ENCODE data around the gene PITPNM1.

PITPNM1 gene

DNA sequence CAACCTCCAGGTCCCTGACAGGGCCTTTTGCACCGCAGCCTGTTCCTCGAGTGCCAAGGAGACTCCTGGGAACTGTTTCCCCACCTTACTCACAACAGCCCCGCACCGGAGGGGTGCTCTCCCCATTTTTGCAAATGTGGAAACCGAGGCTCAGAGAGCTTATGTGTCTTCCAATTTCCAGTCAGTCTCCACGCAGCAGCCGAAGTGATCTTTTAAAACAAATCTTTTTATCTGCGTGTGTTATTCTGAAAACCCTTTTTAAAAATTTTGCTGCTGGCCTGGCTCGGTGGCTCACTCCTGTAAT, 35.7 kb downstream of the PITPNM1 start:
- POLR2A ChIA-PET: interaction anchor here (1.5 kb wide), 1 partner anchor 32 kb away, joined by 4 read pairs; the partner anchor contains the start of gene PTPRCAP
- WGBS (ENCODE audit: insufficient coverage): 23% methylated on average over 9 of the region's 9 CpGs
- Histone ChIP-seq H3K36me3 (ENCODE audit: control insufficient read depth in 4 of 4, insufficient read depth in 4 of 4, low read length in 3 of 4) (no peaks in the 10 kb centered on the region), H3K4me3 (ENCODE audit: control insufficient read depth in 1 of 7, extremely low read depth in 1 of 7, insufficient read depth in 4 of 7, low read depth in 2 of 7, low read length in 6 of 7) (peak overlapping the region; percentile 44 to 88 (median 71)), H3K4me1 (ENCODE audit: control extremely low read depth in 1 of 4, control insufficient read depth in 4 of 4, insufficient read depth in 4 of 4, low read length in 3 of 4) (peaks cover 3 to 37% (median 25%) of the 10 kb centered on the region in 4 experiments), H3K27me3 (replicated peaks in 2 of 5; ENCODE audit: control insufficient read depth in 4 of 5, insufficient read depth in 5 of 5, low read length in 4 of 5) (peaks cover 0 to 2% (median 0%) of the 10 kb centered on the region in 5 experiments), H3K27ac (ENCODE audit: insufficient read depth in 1 of 2, low read depth in 1 of 2, low read length in 2 of 2, poor library complexity in 1 of 2, severe bottlenecking in 2 of 2) (peak overlapping the region; percentile 33 to 68), H3K9me3 (ENCODE audit: control extremely low read depth in 1 of 5, control insufficient read depth in 4 of 5, insufficient read depth in 2 of 5, low read depth in 1 of 5, low read length in 4 of 5) (no peaks in the 10 kb centered on the region)
- DNase-seq: no peak
- CTCF ChIA-PET: interaction anchor here (0.7 to 4.1 kb wide), 6 partner anchors 18 to 89 kb away, joined by 3 to 30 read pairs (median 3); partner anchors contain the start of genes PPP1CA, PTPRCAP and TBC1D10C

DNA sequence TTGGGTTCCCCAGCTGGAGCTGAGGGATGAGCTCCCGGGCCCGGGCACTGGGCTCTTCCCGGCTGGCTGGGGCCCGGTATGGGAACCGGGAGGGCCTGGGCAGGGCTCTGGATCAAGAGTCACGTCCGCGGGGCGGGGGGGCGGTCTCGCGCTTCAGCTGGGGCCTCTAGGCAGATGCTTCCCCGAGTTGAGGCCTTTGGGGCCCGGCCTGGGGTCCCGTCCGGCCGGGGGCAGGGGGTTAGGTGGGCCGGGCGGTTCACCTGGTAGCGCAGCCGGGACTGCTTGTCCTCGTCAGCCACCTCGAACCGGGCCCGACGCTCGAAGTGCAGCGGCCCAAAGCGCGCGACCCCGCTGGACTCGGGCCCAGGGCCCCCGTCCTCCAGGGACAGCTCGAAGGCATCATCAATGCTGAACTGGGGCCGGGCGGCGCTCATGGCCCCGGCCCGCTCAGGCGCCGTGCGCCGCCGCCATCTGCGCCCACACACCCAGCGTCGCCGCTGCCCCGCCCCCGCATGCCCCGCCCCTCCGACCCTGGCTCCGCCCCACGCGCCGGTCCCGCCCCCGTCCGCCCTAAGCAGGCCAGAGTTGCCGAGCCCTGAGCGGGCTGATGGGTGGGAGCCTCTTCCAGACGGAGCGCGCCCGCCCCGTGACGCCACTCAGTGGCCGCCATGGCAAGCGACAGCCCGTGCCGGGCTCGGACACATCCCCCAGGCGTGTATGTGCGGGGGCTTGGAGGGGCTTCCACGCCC, 36.2 kb downstream of the PITPNM1 start, which contains the start of gene TMEM134:
TMEM134 (minus strand) TSS at position 493 of the 749 bp plus-strand sequence; CDS start at position 434, 59 bp downstream.
- WGBS (ENCODE audit: insufficient coverage): under 1% methylated on average over 75 of the region's 76 CpGs
- H3K9me3 ChIP-seq (ENCODE audit: control extremely low read depth in 1 of 5, control insufficient read depth in 4 of 5, insufficient read depth in 2 of 5, low read depth in 1 of 5, low read length in 4 of 5): no peaks in the 10 kb centered on the region

DNA sequence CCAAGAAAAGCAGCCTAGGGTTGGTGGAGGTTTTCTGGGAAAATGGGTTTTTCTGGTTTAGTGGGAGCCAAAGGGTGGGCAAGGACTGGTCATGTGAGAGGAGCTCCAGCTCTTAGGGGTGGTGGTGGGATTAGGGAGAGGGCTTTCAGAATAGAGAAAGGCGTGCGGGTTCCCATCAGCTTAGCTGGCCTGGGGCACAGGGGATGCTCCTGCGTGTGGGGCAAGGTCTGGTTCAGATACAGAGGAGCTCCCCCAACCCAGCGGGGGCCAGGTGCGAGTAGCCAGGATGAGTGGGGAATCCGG, 36.8 kb downstream of the PITPNM1 start:
- peaks cover 0 to under 1% (median 0%) of the 10 kb centered on the region in 4 experiments for H3K36me3 ChIP-seq (ENCODE audit: control insufficient read depth in 4 of 4, insufficient read depth in 4 of 4, low read length in 3 of 4)
- ChIA-PET CTCF (interaction anchor here (0.6 to 4.1 kb wide), 14 partner anchors 9 to 126 kb away, joined by 3 to 30 read pairs (median 3); partner anchors contain the start of genes PPP1CA, PTPRCAP, RPS6KB2 and TBC1D10C), POLR2A (interaction anchor here (1.0 to 1.5 kb wide), 4 partner anchors 31 to 67 kb away, joined by 3 to 4 read pairs (median 3); partner anchors contain the start of genes PPP1CA and PTPRCAP)
- no peak for DNase-seq
- no peaks in the 10 kb centered on the region for H3K9me3 ChIP-seq (ENCODE audit: control extremely low read depth in 1 of 5, control insufficient read depth in 4 of 5, insufficient read depth in 2 of 5, low read depth in 1 of 5, low read length in 4 of 5)
- H3K4me3 ChIP-seq (ENCODE audit: control insufficient read depth in 1 of 7, extremely low read depth in 1 of 7, insufficient read depth in 4 of 7, low read depth in 2 of 7, low read length in 6 of 7): peak overlapping the region; percentile 59 to 88 (median 80)
- WGBS (ENCODE audit: insufficient coverage): 3% methylated on average over 6 of the region's 6 CpGs
- H3K4me1 ChIP-seq (ENCODE audit: control extremely low read depth in 1 of 4, control insufficient read depth in 4 of 4, insufficient read depth in 4 of 4, low read length in 3 of 4): peaks cover 3 to 46% (median 32%) of the 10 kb centered on the region in 4 experiments
- H3K27ac ChIP-seq (ENCODE audit: insufficient read depth in 1 of 2, low read depth in 1 of 2, low read length in 2 of 2, poor library complexity in 1 of 2, severe bottlenecking in 2 of 2): peak overlapping the region in 1 of 2 experiments; percentile 61
- H3K27me3 ChIP-seq (replicated peaks in 2 of 5; ENCODE audit: control insufficient read depth in 4 of 5, insufficient read depth in 5 of 5, low read length in 4 of 5): no peaks in the 10 kb centered on the region

More for the DNA sequence above, 36.2 kb downstream of the PITPNM1 start, which contains the start of gene TMEM134:
- Histone ChIP-seq H3K4me1 (ENCODE audit: control extremely low read depth in 1 of 4, control insufficient read depth in 4 of 4, insufficient read depth in 4 of 4, low read length in 3 of 4) (peaks cover 3 to 42% (median 29%) of the 10 kb centered on the region in 4 experiments), H3K27me3 (replicated peaks in 2 of 5; ENCODE audit: control insufficient read depth in 4 of 5, insufficient read depth in 5 of 5, low read length in 4 of 5) (no peaks in the 10 kb centered on the region), H3K4me3 (ENCODE audit: control insufficient read depth in 1 of 7, extremely low read depth in 1 of 7, insufficient read depth in 4 of 7, low read depth in 2 of 7, low read length in 6 of 7) (peak within 1 kb of the TSS; percentile 59 to 88 (median 80)), H3K36me3 (ENCODE audit: control insufficient read depth in 4 of 4, insufficient read depth in 4 of 4, low read length in 3 of 4) (no peaks in the 10 kb centered on the region), H3K27ac (ENCODE audit: insufficient read depth in 1 of 2, low read depth in 1 of 2, low read length in 2 of 2, poor library complexity in 1 of 2, severe bottlenecking in 2 of 2) (peak within 1 kb of the TSS; percentile 33 to 68)
- ChIA-PET CTCF (interaction anchor here (0.6 to 4.1 kb wide), 17 partner anchors 10 to 126 kb away, joined by 3 to 30 read pairs (median 3); partner anchors contain the start of genes PPP1CA, PTPRCAP, RPS6KB2 and TBC1D10C), POLR2A (interaction anchor here (1.0 to 1.5 kb wide), 3 partner anchors 31 to 68 kb away, joined by 3 to 4 read pairs (median 3); partner anchors contain the start of genes PPP1CA and PTPRCAP)
- DNase-seq: peak; percentile 93 to 95 (median 94)

- Histone ChIP-seq H3K9me3 (ENCODE audit: control extremely low read depth in 1 of 5, control insufficient read depth in 4 of 5, insufficient read depth in 2 of 5, low read depth in 1 of 5, low read length in 4 of 5) (no peaks in the 10 kb centered on the region), H3K4me1 (ENCODE audit: control extremely low read depth in 1 of 4, control insufficient read depth in 4 of 4, insufficient read depth in 4 of 4, low read length in 3 of 4) (peaks cover 3 to 46% (median 32%) of the 10 kb centered on the region in 4 experiments), H3K27me3 (replicated peaks in 2 of 5; ENCODE audit: control insufficient read depth in 4 of 5, insufficient read depth in 5 of 5, low read length in 4 of 5) (no peaks in the 10 kb centered on the region), H3K27ac (ENCODE audit: insufficient read depth in 1 of 2, low read depth in 1 of 2, low read length in 2 of 2, poor library complexity in 1 of 2, severe bottlenecking in 2 of 2) (peak overlapping the region in 1 of 2 experiments; percentile 61), H3K4me3 (ENCODE audit: control insufficient read depth in 1 of 7, extremely low read depth in 1 of 7, insufficient read depth in 4 of 7, low read depth in 2 of 7, low read length in 6 of 7) (peak overlapping the region; percentile 59 to 88 (median 80)), H3K36me3 (ENCODE audit: control insufficient read depth in 4 of 4, insufficient read depth in 4 of 4, low read length in 3 of 4) (peaks cover 0 to 2% (median 0%) of the 10 kb centered on the region in 4 experiments)
- CTCF ChIA-PET: interaction anchor here (0.6 to 4.1 kb wide), 14 partner anchors 9 to 125 kb away, joined by 3 to 30 read pairs (median 3); partner anchors contain the start of genes PPP1CA, PTPRCAP, RAD9A and RPS6KB2
- WGBS (ENCODE audit: insufficient coverage): 80% methylated on average over 3 of the region's 5 CpGs
- POLR2A ChIA-PET: interaction anchor here (1.0 to 1.5 kb wide), 4 partner anchors 30 to 67 kb away, joined by 3 to 4 read pairs (median 3); partner anchors contain the start of genes PPP1CA and PTPRCAP
- no peak for DNase-seq
Measured at GRCh38 chr11:67468056-67468455, 37.1 kb downstream of the PITPNM1 start.

DNA sequence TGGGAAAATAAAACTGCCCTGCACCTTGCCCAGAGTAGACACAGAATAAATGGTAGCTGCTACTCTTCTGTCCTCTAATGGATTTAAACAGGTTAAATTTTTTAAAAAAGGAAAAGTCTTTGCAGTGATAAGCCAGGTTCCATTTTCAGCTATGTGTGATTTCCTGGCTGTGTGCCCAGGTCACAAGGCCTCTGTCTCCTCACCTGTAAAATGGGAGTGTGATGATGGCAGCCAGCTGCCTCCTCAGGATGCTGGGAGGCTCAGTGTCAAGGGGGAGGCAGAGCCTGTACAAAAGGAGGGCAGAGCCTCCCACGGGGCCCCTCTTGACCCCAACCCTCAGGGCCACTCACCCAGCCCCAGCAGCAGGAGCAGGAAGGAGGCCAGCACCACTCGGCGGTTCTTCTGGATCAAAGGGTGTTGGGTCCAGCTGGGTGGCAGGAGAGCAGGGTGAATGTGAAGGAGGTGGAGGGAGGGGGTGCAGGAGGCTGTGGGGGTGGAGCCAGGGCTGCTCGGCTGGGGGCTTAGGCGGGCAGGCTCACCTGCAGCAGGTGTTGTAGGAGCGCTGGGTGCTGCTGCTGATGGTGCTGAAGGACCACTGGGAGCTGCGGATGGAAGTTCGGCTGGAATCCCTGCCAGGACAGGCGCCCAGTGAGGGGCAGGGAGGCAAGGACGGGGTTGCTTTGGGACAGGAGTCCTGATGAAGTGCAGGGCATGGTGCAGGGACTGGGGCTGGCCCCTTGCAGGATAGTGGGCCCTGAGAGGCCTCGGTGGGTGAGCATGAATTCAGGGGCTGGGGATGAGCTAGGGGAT, 38.0 kb downstream of the PITPNM1 start:
- CTCF ChIA-PET: interaction anchor here (1.1 to 4.1 kb wide), 7 partner anchors 8 to 76 kb away, joined by 3 to 30 read pairs (median 4); partner anchors contain the start of genes PPP1CA, PTPRCAP, RAD9A and TBC1D10C
- Histone ChIP-seq H3K27me3 (replicated peaks in 2 of 5; ENCODE audit: control insufficient read depth in 4 of 5, insufficient read depth in 5 of 5, low read length in 4 of 5) (no peaks in the 10 kb centered on the region), H3K9me3 (ENCODE audit: control extremely low read depth in 1 of 5, control insufficient read depth in 4 of 5, insufficient read depth in 2 of 5, low read depth in 1 of 5, low read length in 4 of 5) (no peaks in the 10 kb centered on the region), H3K4me1 (ENCODE audit: control extremely low read depth in 1 of 4, control insufficient read depth in 4 of 4, insufficient read depth in 4 of 4, low read length in 3 of 4) (peaks cover 3 to 46% (median 32%) of the 10 kb centered on the region in 4 experiments), H3K27ac (ENCODE audit: insufficient read depth in 1 of 2, low read depth in 1 of 2, low read length in 2 of 2, poor library complexity in 1 of 2, severe bottlenecking in 2 of 2) (no peak overlapping the region), H3K4me3 (ENCODE audit: control insufficient read depth in 1 of 7, extremely low read depth in 1 of 7, insufficient read depth in 4 of 7, low read depth in 2 of 7, low read length in 6 of 7) (no peak overlapping the region), H3K36me3 (ENCODE audit: control insufficient read depth in 4 of 4, insufficient read depth in 4 of 4, low read length in 3 of 4) (peaks cover 0 to 2% (median 0%) of the 10 kb centered on the region in 4 experiments)
- DNase-seq: no peak
- over 99% methylated on average over 8 of the region's 11 CpGs for WGBS (ENCODE audit: insufficient coverage)
- POLR2A ChIA-PET: interaction anchor here (1.1 kb wide), 1 partner anchor 32 kb away, joined by 3 read pairs; no protein-coding TSS in a partner anchor

GRCh38 chr11:67466367-67466766, 38.8 kb downstream of the PITPNM1 start:
- Histone ChIP-seq H3K4me3 (ENCODE audit: control insufficient read depth in 1 of 7, extremely low read depth in 1 of 7, insufficient read depth in 4 of 7, low read depth in 2 of 7, low read length in 6 of 7) (no peak overlapping the region), H3K27me3 (replicated peaks in 2 of 5; ENCODE audit: control insufficient read depth in 4 of 5, insufficient read depth in 5 of 5, low read length in 4 of 5) (no peaks in the 10 kb centered on the region), H3K36me3 (ENCODE audit: control insufficient read depth in 4 of 4, insufficient read depth in 4 of 4, low read length in 3 of 4) (peaks cover 0 to 2% (median 0%) of the 10 kb centered on the region in 4 experiments), H3K27ac (ENCODE audit: insufficient read depth in 1 of 2, low read depth in 1 of 2, low read length in 2 of 2, poor library complexity in 1 of 2, severe bottlenecking in 2 of 2) (no peak overlapping the region), H3K4me1 (ENCODE audit: control extremely low read depth in 1 of 4, control insufficient read depth in 4 of 4, insufficient read depth in 4 of 4, low read length in 3 of 4) (peaks cover 3 to 46% (median 32%) of the 10 kb centered on the region in 4 experiments), H3K9me3 (ENCODE audit: control extremely low read depth in 1 of 5, control insufficient read depth in 4 of 5, insufficient read depth in 2 of 5, low read depth in 1 of 5, low read length in 4 of 5) (no peaks in the 10 kb centered on the region)
- ChIA-PET CTCF (interaction anchor here (0.8 to 1.3 kb wide), 2 partner anchors 19 to 64 kb away, joined by 3 to 5 read pairs; partner anchors contain the start of gene PPP1CA), POLR2A (interaction anchor here (0.7 kb wide), 1 partner anchor 10 kb away, joined by 4 read pairs; no protein-coding TSS in a partner anchor)
- 100% methylated on average over 3 of the region's 5 CpGs for WGBS (ENCODE audit: insufficient coverage)
- DNase-seq: no peak
